BE2C (cell line): Measurements from ENCODE around the gene PIP5K1C.
A peak's percentile ranks its signal among the peaks of the same experiment; 100 is the strongest.

Experiments
- DNase-seq: peaks from one replicate; pipeline ENCODE4 v3.0.0-alpha.2; 2020
- H3K27me3 ChIP-seq: fragments of 250-450 bp; sonication (Bioruptor Pico); 2 replicates; pipeline ENCODE4 v1.5.1; 2020; ENCODE audit warnings: mild to moderate bottlenecking
- H3K36me3 ChIP-seq: fragments of 250-450 bp; sonication (Bioruptor Pico); 2 replicates; pipeline ENCODE4 v1.5.1; 2020; ENCODE audit warnings: mild to moderate bottlenecking
- H3K4me1 ChIP-seq: fragments of 250-450 bp; sonication (Bioruptor Pico); 2 replicates; pipeline ENCODE4 v1.5.1; 2020
- H3K4me3 ChIP-seq: 2 replicates; pipeline ENCODE4 v1.5.1; 2011; ENCODE audit warnings: low read depth, low read length
- H3K9me3 ChIP-seq: fragments of 250-450 bp; sonication (Bioruptor Pico); 2 replicates; pipeline ENCODE4 v1.5.1; 2020
- CTCF ChIP-seq: IDR thresholded peaks from 2 replicates; pipeline ENCODE4 v1.5.1; 2012; ENCODE audit warnings: mild to moderate bottlenecking, low read depth, low read length

The PIP5K1C gene

DNA sequence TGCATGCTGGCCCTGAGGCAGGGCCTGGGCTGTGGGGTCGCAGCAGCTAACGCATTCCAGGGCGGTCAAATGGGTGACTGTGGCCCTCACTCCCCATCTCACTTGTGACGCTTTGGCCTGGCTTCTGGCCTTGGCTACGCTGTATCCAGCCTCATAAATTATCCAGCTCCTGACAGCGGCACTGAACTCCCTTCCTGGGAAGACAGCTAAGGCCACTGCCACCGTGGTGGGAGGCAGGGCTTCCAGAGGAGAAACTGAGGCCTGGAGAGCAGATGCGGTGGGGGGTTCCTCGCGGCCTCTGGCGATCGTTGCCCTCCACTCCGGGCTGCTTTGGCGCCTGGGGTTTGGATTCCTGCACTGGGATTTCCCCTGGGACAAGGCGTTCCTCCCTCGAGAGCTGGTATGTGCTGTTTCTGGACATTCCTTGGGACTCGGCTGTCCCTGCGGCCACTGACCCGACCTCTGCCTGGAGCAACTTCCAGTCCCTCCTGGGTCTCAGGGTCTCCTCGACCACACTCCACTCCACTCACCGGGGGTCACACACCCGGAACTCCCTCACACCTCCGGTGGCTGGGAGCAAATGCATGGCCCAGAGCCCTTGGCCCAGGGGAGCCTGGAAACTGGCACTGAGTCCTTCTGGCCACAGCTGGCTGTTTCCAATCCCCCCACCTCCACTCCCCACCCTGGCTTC, 97.0 kb downstream of the PIP5K1C start:
- no peak for TF ChIP-seq CTCF
- Histone ChIP-seq H3K4me1 (no peaks in the 10 kb centered on the region), H3K4me3 (no peak overlapping the region), H3K9me3 (no peaks in the 10 kb centered on the region), H3K36me3 (no peaks in the 10 kb centered on the region), H3K27me3 (no peaks in the 10 kb centered on the region)
- no peak for DNase-seq

DNA sequence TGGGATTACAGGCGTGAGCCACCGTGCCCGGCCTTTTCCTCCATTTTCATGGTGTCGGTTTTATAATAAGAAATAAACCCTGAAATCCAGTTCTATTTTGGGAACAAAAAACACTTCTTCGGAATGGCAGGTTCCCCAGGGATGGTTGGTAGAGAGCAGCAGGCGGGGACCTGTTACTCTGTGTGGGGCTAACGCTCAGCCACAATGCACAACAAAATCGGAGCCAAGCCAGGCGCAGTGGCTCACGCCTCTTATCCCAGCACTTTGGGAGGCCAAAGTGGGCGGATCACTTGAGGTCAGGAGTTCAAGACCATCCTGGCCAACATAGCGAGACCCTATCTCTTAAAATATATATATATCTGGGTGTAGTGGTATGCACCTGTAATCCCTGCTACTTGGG, 99.2 kb downstream of the PIP5K1C start:
- DNase-seq, result no peak

GRCh38 chr19:3599776-3600187, 100.5 kb downstream of the PIP5K1C start:
- no peaks in the 10 kb centered on the region for H3K9me3 ChIP-seq
- H3K36me3 ChIP-seq, result no peaks in the 10 kb centered on the region
- DNase-seq, result no peak
- H3K4me1 ChIP-seq, result no peaks in the 10 kb centered on the region
- no peak overlapping the region for H3K4me3 ChIP-seq
- TF ChIP-seq CTCF, result peak; percentile 28
- peaks cover 13% of the 10 kb centered on the region for H3K27me3 ChIP-seq

More for the DNA sequence above, 99.2 kb downstream of the PIP5K1C start:
- peaks cover 4% of the 10 kb centered on the region for H3K27me3 ChIP-seq
- H3K4me3 ChIP-seq, result no peak overlapping the region
- no peaks in the 10 kb centered on the region for H3K9me3 ChIP-seq
- no peaks in the 10 kb centered on the region for H3K36me3 ChIP-seq
- no peak for TF ChIP-seq CTCF
- no peaks in the 10 kb centered on the region for H3K4me1 ChIP-seq

DNA sequence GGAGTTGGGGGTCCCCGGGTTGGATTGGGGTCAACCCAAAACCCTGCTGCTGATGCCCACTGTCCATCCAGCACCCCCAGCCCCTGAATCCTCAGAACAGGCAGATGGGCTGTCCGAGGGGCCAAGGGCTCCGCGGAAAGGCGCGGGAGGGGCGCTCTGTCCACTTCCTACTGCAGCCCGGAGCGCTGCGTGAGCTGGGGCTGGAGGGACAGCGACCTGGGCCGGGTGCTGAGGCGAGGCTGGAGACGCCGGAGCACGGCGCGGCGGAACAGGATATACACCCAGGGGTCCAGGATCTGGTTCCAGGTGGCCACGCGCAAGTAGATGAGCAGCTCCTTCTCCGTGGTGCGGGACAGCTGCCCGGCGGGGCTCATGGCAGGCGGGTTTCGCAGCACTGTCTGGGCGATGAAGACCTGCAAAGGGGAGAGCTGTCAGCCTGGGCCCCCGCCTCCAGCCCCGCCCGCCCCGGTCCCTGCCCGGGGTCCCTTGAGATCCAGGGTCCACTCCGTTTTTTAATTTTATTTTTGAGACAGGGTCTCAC, 104.7 kb downstream of the PIP5K1C start:
- DNase-seq, result no peak
- Histone ChIP-seq H3K27me3 (peaks cover 31% of the 10 kb centered on the region), H3K9me3 (no peaks in the 10 kb centered on the region), H3K36me3 (no peaks in the 10 kb centered on the region), H3K4me3 (no peak overlapping the region), H3K4me1 (no peaks in the 10 kb centered on the region)
- TF ChIP-seq CTCF, result no peak

GRCh38 chr19:3593156-3593555, 107.1 kb downstream of the PIP5K1C start:
- Histone ChIP-seq H3K36me3 (no peaks in the 10 kb centered on the region), H3K27me3 (peaks cover 36% of the 10 kb centered on the region), H3K4me1 (no peaks in the 10 kb centered on the region), H3K4me3 (no peak overlapping the region), H3K9me3 (no peaks in the 10 kb centered on the region; the same call in 1 of the 2 replicates)
- DNase-seq, result no peak
- TF ChIP-seq CTCF, result no peak

- no peak for DNase-seq
- Histone ChIP-seq H3K9me3 (no peaks in the 10 kb centered on the region; the same call in 1 of the 2 replicates), H3K4me3 (no peak overlapping the region), H3K27me3 (peaks cover 40% of the 10 kb centered on the region), H3K4me1 (no peaks in the 10 kb centered on the region), H3K36me3 (no peaks in the 10 kb centered on the region)
- no peak for TF ChIP-seq CTCF
Observed at GRCh38 chr19:3591876-3592613, 108.2 kb downstream of the PIP5K1C start.
